ENCODE measurements around the gene PRR33. TPM values are rescaled to one million over a fixed set of nuclear protein-coding genes. Genes with fewer than 3 reads are reported as not detected.

The PRR33 gene
- total and polyA plus RNA-seq, 2 experiments from 2014 or later: 0.29 TPM; not detected in 1

GRCh38 chr11:1866226-1866625 lies 25.5 kb downstream of the PRR33 start:
- Histone ChIP-seq H3K36me3 (replicated peaks; ENCODE audit: insufficient read depth, low read depth) (no peaks in the 10 kb centered on the region), H3K27ac (no peak overlapping the region), H3K27me3 (no peaks in the 10 kb centered on the region), H3K9me3 (ENCODE audit: low read depth) (no peaks in the 10 kb centered on the region), H3K4me1 (ENCODE audit: insufficient read depth) (peaks cover 18% of the 10 kb centered on the region), H3K79me2 (no peaks in the 10 kb centered on the region), H3K9me2 (replicated peaks; ENCODE audit: insufficient read depth) (no peaks in the 10 kb centered on the region), H2AFZ (no peak overlapping the region), H3K4me3 (no peak overlapping the region), H3K4me2 (no peak overlapping the region), H4K20me1 (ENCODE audit: insufficient read depth, poor library complexity, severe bottlenecking) (no peaks in the 10 kb centered on the region)
- no peak for DNase-seq (ENCODE audit: low spot score)
- 97% methylated on average over 8 of the region's 8 CpGs for WGBS (ENCODE audit: low lambda C conversion rate, missing lambda C conversion rate)
- TF ChIP-seq EZH2 (IDR thresholded peaks at IDR 0.05; ENCODE audit: borderline replicate concordance) (no peak), EZH2phosphoT487 (IDR thresholded peaks at IDR 0.05; ENCODE audit: low read depth, severe bottlenecking, unreplicated experiment) (no peak), CTCF (IDR thresholded peaks at IDR 0.05; ENCODE audit: poor library complexity) (no peak)

GRCh38 chr11:1864831-1865665 lies 26.6 kb downstream of the PRR33 start:
- Histone ChIP-seq H4K20me1 (ENCODE audit: insufficient read depth, poor library complexity, severe bottlenecking) (no peaks in the 10 kb centered on the region), H3K4me2 (peak overlapping the region; percentile 58), H3K9me3 (ENCODE audit: low read depth) (no peaks in the 10 kb centered on the region), H3K79me2 (no peaks in the 10 kb centered on the region), H3K36me3 (replicated peaks; ENCODE audit: insufficient read depth, low read depth) (no peaks in the 10 kb centered on the region), H2AFZ (no peak overlapping the region), H3K27ac (peak overlapping the region; percentile 77), H3K4me1 (ENCODE audit: insufficient read depth) (peaks cover 18% of the 10 kb centered on the region), H3K9me2 (replicated peaks; ENCODE audit: insufficient read depth) (no peaks in the 10 kb centered on the region), H3K27me3 (no peaks in the 10 kb centered on the region), H3K4me3 (no peak overlapping the region)
- WGBS (ENCODE audit: low lambda C conversion rate, missing lambda C conversion rate): 89% methylated on average over 30 of the region's 30 CpGs
- TF ChIP-seq EZH2phosphoT487 (IDR thresholded peaks at IDR 0.05; ENCODE audit: low read depth, severe bottlenecking, unreplicated experiment): no peak
- no peak for TF ChIP-seq EZH2 (IDR thresholded peaks at IDR 0.05; ENCODE audit: borderline replicate concordance)
- no peak for TF ChIP-seq CTCF (IDR thresholded peaks at IDR 0.05; ENCODE audit: poor library complexity)
- DNase-seq (ENCODE audit: low spot score): no peak

- Histone ChIP-seq H3K4me1 (ENCODE audit: insufficient read depth) (peaks cover 18% of the 10 kb centered on the region), H3K79me2 (no peaks in the 10 kb centered on the region), H3K9me2 (replicated peaks; ENCODE audit: insufficient read depth) (no peaks in the 10 kb centered on the region), H3K4me2 (peak overlapping the region; percentile 58), H3K36me3 (replicated peaks; ENCODE audit: insufficient read depth, low read depth) (no peaks in the 10 kb centered on the region), H3K4me3 (no peak overlapping the region), H4K20me1 (ENCODE audit: insufficient read depth, poor library complexity, severe bottlenecking) (no peaks in the 10 kb centered on the region), H2AFZ (no peak overlapping the region), H3K9me3 (ENCODE audit: low read depth) (no peaks in the 10 kb centered on the region), H3K27me3 (no peaks in the 10 kb centered on the region), H3K27ac (peak overlapping the region; percentile 77)
- WGBS (ENCODE audit: low lambda C conversion rate, missing lambda C conversion rate): 76% methylated on average over 8 of the region's 18 CpGs
- DNase-seq (ENCODE audit: low spot score): no peak
- TF ChIP-seq CTCF (IDR thresholded peaks at IDR 0.05; ENCODE audit: poor library complexity) (no peak), EZH2phosphoT487 (IDR thresholded peaks at IDR 0.05; ENCODE audit: low read depth, severe bottlenecking, unreplicated experiment) (no peak), EZH2 (IDR thresholded peaks at IDR 0.05; ENCODE audit: borderline replicate concordance) (no peak)
Measured at GRCh38 chr11:1864231-1864630, 27.5 kb downstream of the PRR33 start.

All from hepatocyte (in vitro differentiated cells).